BLaER1 treated with 17β-estradiol and CSF1 and Interleukin-3, amounts not matched to agents 10 nM and 100 nM (cell line): ENCODE results near the gene SH3TC1.

Experiments used
- H3K27ac ChIP-seq, 11 experiments: shearing (Covaris generic); formaldehyde crosslinking; 2 replicates each; pipeline ENCODE4 v1.8.1; 2022
- H3K27me3 ChIP-seq, 11 experiments: shearing (Covaris generic); formaldehyde crosslinking; 2 replicates each; pipeline ENCODE4 v1.8.1; 2022
- H3K36me3 ChIP-seq, 11 experiments: shearing (Covaris generic); formaldehyde crosslinking; 2 replicates each; pipeline ENCODE4 v1.8.1; 2022
- H3K4me1 ChIP-seq, 10 experiments: shearing (Covaris generic); formaldehyde crosslinking; 2 replicates each; pipeline ENCODE4 v1.8.1; 2022
- H3K4me2 ChIP-seq, 11 experiments: shearing (Covaris generic); formaldehyde crosslinking; 2 replicates each; pipeline ENCODE4 v1.8.1; 2022
- H3K4me3 ChIP-seq, 10 experiments: shearing (Covaris generic); formaldehyde crosslinking; 2 replicates each; pipeline ENCODE4 v1.8.1; 2022
- H3K9ac ChIP-seq, 11 experiments: shearing (Covaris generic); formaldehyde crosslinking; 2 replicates each; pipeline ENCODE4 v1.8.1; 2022
- H3K9me3 ChIP-seq, 11 experiments: shearing (Covaris generic); formaldehyde crosslinking; replicated peaks in 1 of 11; 2 replicates each; pipeline ENCODE4 v1.8.1; 2022
- H4K20me1 ChIP-seq, 11 experiments: shearing (Covaris generic); formaldehyde crosslinking; 2 replicates each; pipeline ENCODE4 v1.8.1; 2022
- Cebpa-rat ChIP-seq, 11 experiments: shearing (Covaris generic); IDR thresholded peaks; 2 replicates each; pipeline ENCODE4 v1.8.1; 2022

SH3TC1 gene

GRCh38 chr4:8282742-8283141, 83.7 kb downstream of the SH3TC1 start:
- TF ChIP-seq Cebpa-rat (IDR thresholded peaks at IDR 0.05), result no peak
- Histone ChIP-seq H3K9ac (peak overlapping the region in 6 of 11 experiments; percentile 2 to 88 (median 44); a peak in 7 of 22 replicates), H3K4me3 (peak overlapping the region in 3 of 10 experiments; percentile 5 to 24 (median 9); a peak in 5 of 20 replicates), H3K27me3 (peaks cover 0 to 38% (median 0%) of the 10 kb centered on the region in 11 experiments; a peak in 5 of 22 replicates), H3K9me3 (no peaks in the 10 kb centered on the region), H3K27ac (peak overlapping the region in 2 of 11 experiments; percentile 48 to 82; a peak in 4 of 22 replicates), H3K36me3 (peaks cover 0 to 62% (median 31%) of the 10 kb centered on the region in 11 experiments; a peak in 13 of 22 replicates), H4K20me1 (peaks cover 0 to 96% (median 36%) of the 10 kb centered on the region in 11 experiments; a peak in 15 of 22 replicates), H3K4me2 (peak overlapping the region; percentile 68 to 100 (median 99)), H3K4me1 (peaks cover 70 to 100% (median 100%) of the 10 kb centered on the region in 10 experiments)

GRCh38 chr4:8283161-8283560, 84.1 kb downstream of the SH3TC1 start:
- no peak for TF ChIP-seq Cebpa-rat (IDR thresholded peaks at IDR 0.05)
- peaks cover 0 to 66% (median 35%) of the 10 kb centered on the region in 11 experiments; a peak in 13 of 22 replicates for H3K36me3 ChIP-seq
- peak overlapping the region in 8 of 11 experiments; percentile 25 to 88 (median 42); a peak in 13 of 22 replicates for H3K9ac ChIP-seq
- H3K9me3 ChIP-seq, result no peaks in the 10 kb centered on the region
- H3K4me2 ChIP-seq, result peak overlapping the region; percentile 68 to 100 (median 99)
- H4K20me1 ChIP-seq, result peaks cover 0 to 96% (median 36%) of the 10 kb centered on the region in 11 experiments; a peak in 15 of 22 replicates
- peak overlapping the region in 1 of 10 experiments; percentile 9; a peak in 2 of 20 replicates for H3K4me3 ChIP-seq
- peaks cover 0 to 38% (median 0%) of the 10 kb centered on the region in 11 experiments; a peak in 5 of 22 replicates for H3K27me3 ChIP-seq
- H3K4me1 ChIP-seq, result peaks cover 70 to 100% (median 100%) of the 10 kb centered on the region in 10 experiments
- peak overlapping the region in 7 of 11 experiments; percentile 15 to 82 (median 36); a peak in 11 of 22 replicates for H3K27ac ChIP-seq

GRCh38 chr4:8283631-8284121, 84.6 kb downstream of the SH3TC1 start:
- H3K27me3 ChIP-seq, result peaks cover 0 to 38% (median 0%) of the 10 kb centered on the region in 11 experiments; a peak in 5 of 22 replicates
- peak overlapping the region; percentile 68 to 100 (median 99) for H3K4me2 ChIP-seq
- H3K27ac ChIP-seq, result peak overlapping the region in 7 of 11 experiments; percentile 15 to 82 (median 36); a peak in 10 of 22 replicates
- H3K9me3 ChIP-seq, result no peaks in the 10 kb centered on the region
- H3K4me3 ChIP-seq, result no peak overlapping the region
- no peak for TF ChIP-seq Cebpa-rat (IDR thresholded peaks at IDR 0.05)
- H3K4me1 ChIP-seq, result peaks cover 65 to 100% (median 100%) of the 10 kb centered on the region in 10 experiments
- H3K9ac ChIP-seq, result peak overlapping the region in 8 of 11 experiments; percentile 25 to 88 (median 42); a peak in 12 of 22 replicates
- peaks cover 0 to 93% (median 36%) of the 10 kb centered on the region in 11 experiments; a peak in 15 of 22 replicates for H4K20me1 ChIP-seq
- peaks cover 0 to 71% (median 37%) of the 10 kb centered on the region in 11 experiments; a peak in 13 of 22 replicates for H3K36me3 ChIP-seq

- Histone ChIP-seq H3K9ac (peak overlapping the region in 4 of 11 experiments; percentile 34 to 63 (median 46); a peak in 2 of 22 replicates), H3K36me3 (peaks cover 0 to 78% (median 39%) of the 10 kb centered on the region in 11 experiments; a peak in 14 of 22 replicates), H4K20me1 (peaks cover 0 to 94% (median 36%) of the 10 kb centered on the region in 11 experiments; a peak in 15 of 22 replicates), H3K9me3 (no peaks in the 10 kb centered on the region), H3K27me3 (peaks cover 0 to 38% (median 0%) of the 10 kb centered on the region in 11 experiments; a peak in 5 of 22 replicates), H3K4me1 (peaks cover 58 to 100% (median 100%) of the 10 kb centered on the region in 10 experiments), H3K4me2 (peak overlapping the region in 9 of 11 experiments; percentile 97 to 100 (median 99); a peak in 17 of 22 replicates), H3K4me3 (no peak overlapping the region), H3K27ac (peak overlapping the region in 1 of 11 experiments; percentile 82; a peak in 1 of 22 replicates)
- no peak for TF ChIP-seq Cebpa-rat (IDR thresholded peaks at IDR 0.05)
These were observed 85.3 kb downstream of the SH3TC1 start for GRCh38 chr4:8284391-8284790.

- Histone ChIP-seq H4K20me1 (peaks cover 0 to 94% (median 42%) of the 10 kb centered on the region in 11 experiments; a peak in 15 of 22 replicates), H3K4me2 (peak overlapping the region in 7 of 11 experiments; percentile 97 to 100 (median 99); a peak in 12 of 22 replicates), H3K27ac (peak overlapping the region in 1 of 11 experiments; percentile 82; a peak in 1 of 22 replicates), H3K9ac (peak overlapping the region in 1 of 11 experiments; percentile 18; a peak in 1 of 22 replicates), H3K4me1 (peaks cover 50 to 100% (median 100%) of the 10 kb centered on the region in 10 experiments), H3K9me3 (no peaks in the 10 kb centered on the region), H3K4me3 (no peak overlapping the region), H3K36me3 (peaks cover 0 to 88% (median 46%) of the 10 kb centered on the region in 11 experiments; a peak in 14 of 22 replicates), H3K27me3 (peaks cover 0 to 32% (median 0%) of the 10 kb centered on the region in 11 experiments; a peak in 5 of 22 replicates)
- TF ChIP-seq Cebpa-rat (IDR thresholded peaks at IDR 0.05), result no peak
These were observed 86.3 kb downstream of the SH3TC1 start for GRCh38 chr4:8285143-8285975.

- H3K4me3 ChIP-seq, result no peak overlapping the region
- peak overlapping the region in 2 of 11 experiments; percentile 3 to 49; a peak in 2 of 22 replicates for H3K27ac ChIP-seq
- no peaks in the 10 kb centered on the region for H3K9me3 ChIP-seq
- TF ChIP-seq Cebpa-rat (IDR thresholded peaks at IDR 0.05), result no peak
- H4K20me1 ChIP-seq, result peaks cover 0 to 93% (median 41%) of the 10 kb centered on the region in 11 experiments; a peak in 15 of 22 replicates
- H3K36me3 ChIP-seq, result peaks cover 0 to 96% (median 52%) of the 10 kb centered on the region in 11 experiments; a peak in 14 of 22 replicates
- H3K27me3 ChIP-seq, result peaks cover 0 to 30% (median 0%) of the 10 kb centered on the region in 11 experiments; a peak in 5 of 22 replicates
- H3K9ac ChIP-seq, result peak overlapping the region in 1 of 11 experiments; percentile 18; a peak in 1 of 22 replicates
- H3K4me1 ChIP-seq, result peaks cover 48 to 100% (median 100%) of the 10 kb centered on the region in 10 experiments
- H3K4me2 ChIP-seq, result peak overlapping the region in 7 of 11 experiments; percentile 46 to 100 (median 99); a peak in 12 of 22 replicates
These were observed 87.1 kb downstream of the SH3TC1 start for GRCh38 chr4:8285976-8286718.

GRCh38 chr4:8286719-8287342, 87.7 kb downstream of the SH3TC1 start:
- H3K9me3 ChIP-seq, result no peaks in the 10 kb centered on the region
- peaks cover 0 to 23% (median 0%) of the 10 kb centered on the region in 11 experiments; a peak in 5 of 22 replicates for H3K27me3 ChIP-seq
- peak overlapping the region in 10 of 11 experiments; percentile 16 to 100 (median 65); a peak in 19 of 22 replicates for H3K4me2 ChIP-seq
- peaks cover 0 to 88% (median 35%) of the 10 kb centered on the region in 11 experiments; a peak in 15 of 22 replicates for H4K20me1 ChIP-seq
- H3K36me3 ChIP-seq, result peaks cover 0 to 100% (median 59%) of the 10 kb centered on the region in 11 experiments; a peak in 15 of 22 replicates
- peak overlapping the region in 3 of 11 experiments; percentile 3 to 49 (median 10); a peak in 2 of 22 replicates for H3K27ac ChIP-seq
- no peak overlapping the region for H3K9ac ChIP-seq
- H3K4me1 ChIP-seq, result peaks cover 42 to 97% (median 94%) of the 10 kb centered on the region in 10 experiments
- H3K4me3 ChIP-seq, result no peak overlapping the region
- no peak for TF ChIP-seq Cebpa-rat (IDR thresholded peaks at IDR 0.05)
